Esophagus (tissue), 2 donors: ENCODE data around the gene CCDC40. TPM values are rescaled to one million over a fixed set of nuclear protein-coding genes. Genes with fewer than 3 reads are reported as not detected.

Source experiments
- H3K27ac ChIP-seq, 2 donors: one replicate each; pipeline ENCODE4 v1.5.1; 2013; ENCODE audit warnings: low read depth in 2 of 2, mild to moderate bottlenecking in 2 of 2, inconsistent platforms in 1 of 2, low read length in 1 of 2, moderate library complexity in 1 of 2
- H3K27me3 ChIP-seq, 2 donors: one replicate each; pipeline ENCODE4 v1.6.1; 2013; ENCODE audit warnings: low read length in 2 of 2, control low read depth in 1 of 2, mild to moderate bottlenecking in 1 of 2; ENCODE audit not compliant: insufficient read depth in 2 of 2, control insufficient read depth in 1 of 2
- H3K36me3 ChIP-seq, 2 donors: one replicate each; pipeline ENCODE4 v1.6.1; 2013; ENCODE audit warnings: low read length in 1 of 2; ENCODE audit not compliant: control insufficient read depth in 2 of 2, insufficient read depth in 2 of 2
- H3K4me1 ChIP-seq, 2 donors: one replicate each; pipeline ENCODE4 v1.6.1; 2013; ENCODE audit warnings: low read length in 1 of 2; ENCODE audit not compliant: control insufficient read depth in 2 of 2, insufficient read depth in 2 of 2
- H3K4me3 ChIP-seq, 2 donors: one replicate each; pipeline ENCODE4 v1.5.1; 2013; ENCODE audit warnings: low read length in 2 of 2, mild to moderate bottlenecking in 2 of 2, low read depth in 1 of 2, moderate library complexity in 1 of 2
- H3K9me3 ChIP-seq, 2 donors: one replicate each; pipeline ENCODE4 v1.6.1; 2013; ENCODE audit warnings: mild to moderate bottlenecking in 2 of 2, low read depth in 1 of 2, low read length in 1 of 2, moderate library complexity in 1 of 2; ENCODE audit not compliant: control insufficient read depth in 2 of 2, insufficient read depth in 1 of 2
- WGBS, 2 donors: extraction: QIAGEN DNeasy Blood & Tissue Kit; methylation state at CpG; one replicate each; pipeline ENCODE4 v1.1.7; 2013; 5-methylcytosine and 5-hydroxymethylcytosine counted together
- polyA plus RNA-seq, 2 donors: library from polyadenylated mRNA; stranded (reverse); fragments of 200-250 nt; gene quantifications; one replicate each; pipeline ENCODE4 v1.2.3, GENCODE V29; 2013
- donor health status: healthy with polysubstance abuse.
- donor health status: Bipolar disorder and iron deficiency.

The CCDC40 gene
- polyA plus RNA-seq, 2 donors = 0.48 to 1.3 TPM

DNA sequence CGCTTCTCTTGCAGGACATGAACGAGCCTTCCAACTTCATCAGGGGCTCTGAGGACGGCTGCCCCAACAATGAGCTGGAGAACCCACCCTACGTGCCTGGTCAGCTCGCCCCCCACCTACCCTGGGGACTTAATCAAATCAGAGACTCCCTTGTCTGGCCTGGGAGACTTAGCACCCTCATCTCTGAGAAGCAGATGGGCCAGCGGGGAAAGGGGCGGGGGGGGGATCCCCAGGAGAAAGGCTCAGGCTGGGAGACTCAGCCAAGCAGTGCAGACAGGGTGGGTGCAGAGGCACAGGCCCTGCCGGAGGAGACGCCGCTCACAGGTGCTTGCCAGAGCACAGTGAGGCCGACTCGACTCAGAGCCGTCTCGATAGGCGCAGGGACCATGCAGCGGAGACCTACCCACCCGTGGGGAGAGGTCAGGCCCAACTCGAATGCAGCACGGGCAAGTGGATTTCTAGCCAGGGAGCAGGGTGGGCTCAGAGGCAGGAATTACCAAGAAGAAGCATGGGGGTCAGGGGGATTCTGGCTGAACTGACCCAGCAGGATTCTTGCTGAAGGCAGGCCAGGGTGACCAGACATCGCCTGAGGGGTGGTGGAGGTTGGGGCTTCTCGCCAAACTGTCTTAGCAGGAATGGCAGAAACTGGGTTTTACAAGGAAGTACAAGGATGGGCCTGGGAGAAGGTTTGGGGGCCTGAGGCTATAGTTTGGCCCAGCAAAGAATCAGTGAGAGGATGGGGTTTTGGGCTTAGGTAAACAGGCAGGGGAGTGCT, 74.7 kb downstream of the CCDC40 start:
- H3K27me3 ChIP-seq = no peaks in the 10 kb centered on the region
- H3K9me3 ChIP-seq = no peaks in the 10 kb centered on the region
- WGBS, 2 donors = 90 to 92% methylated on average over 21 of the region's 21 CpGs
- H3K4me1 ChIP-seq = peaks cover 0 to 10% of the 10 kb centered on the region in 2 donors
- H3K4me3 ChIP-seq = no peak overlapping the region
- H3K36me3 ChIP-seq = no peaks in the 10 kb centered on the region
- no peak overlapping the region for H3K27ac ChIP-seq

DNA sequence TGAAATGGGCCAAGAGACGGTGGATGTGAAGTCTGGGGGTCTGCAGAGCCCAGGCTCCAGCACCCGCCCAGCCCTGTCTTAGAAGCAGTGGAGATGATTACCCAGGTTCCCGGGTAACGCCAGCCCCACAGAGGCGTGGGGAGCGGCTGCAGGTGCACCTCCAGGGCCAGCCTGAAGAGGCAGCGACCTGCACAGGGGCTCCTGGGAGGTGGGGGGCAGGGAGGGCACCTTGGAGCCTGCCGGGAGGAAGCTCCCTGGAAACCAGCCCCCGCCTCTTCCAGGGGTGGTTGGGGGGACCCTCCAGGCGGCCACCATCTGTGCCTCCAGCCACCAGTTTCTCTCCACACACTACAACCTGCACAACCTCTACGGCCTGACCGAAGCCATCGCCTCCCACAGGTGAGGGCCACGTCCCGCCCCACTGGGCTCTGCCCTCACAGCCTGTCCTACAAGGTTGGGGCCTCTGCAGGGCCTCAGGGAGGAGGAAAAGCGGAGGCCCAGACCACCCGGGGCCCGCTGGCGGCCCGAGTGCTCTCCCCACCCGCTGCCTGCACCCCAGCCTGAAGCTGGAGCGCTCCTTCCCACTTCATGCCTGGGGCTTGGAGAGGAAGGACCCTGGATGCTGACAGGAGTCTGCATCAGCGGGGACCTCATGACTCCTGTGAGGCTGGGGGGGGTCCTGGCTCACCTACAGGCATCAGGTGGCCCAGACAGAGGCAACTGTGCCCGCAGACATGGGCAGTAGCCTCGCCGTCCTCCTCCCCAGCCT, 75.4 kb downstream of the CCDC40 start:
- Histone ChIP-seq H3K36me3 (no peaks in the 10 kb centered on the region), H3K9me3 (no peaks in the 10 kb centered on the region), H3K27me3 (no peaks in the 10 kb centered on the region), H3K4me1 (peaks cover 0 to 7% of the 10 kb centered on the region in 2 donors), H3K4me3 (no peak overlapping the region), H3K27ac (no peak overlapping the region)
- 88 to 91% methylated on average over 25 to 26 of the region's 26 CpGs for WGBS, 2 donors

DNA sequence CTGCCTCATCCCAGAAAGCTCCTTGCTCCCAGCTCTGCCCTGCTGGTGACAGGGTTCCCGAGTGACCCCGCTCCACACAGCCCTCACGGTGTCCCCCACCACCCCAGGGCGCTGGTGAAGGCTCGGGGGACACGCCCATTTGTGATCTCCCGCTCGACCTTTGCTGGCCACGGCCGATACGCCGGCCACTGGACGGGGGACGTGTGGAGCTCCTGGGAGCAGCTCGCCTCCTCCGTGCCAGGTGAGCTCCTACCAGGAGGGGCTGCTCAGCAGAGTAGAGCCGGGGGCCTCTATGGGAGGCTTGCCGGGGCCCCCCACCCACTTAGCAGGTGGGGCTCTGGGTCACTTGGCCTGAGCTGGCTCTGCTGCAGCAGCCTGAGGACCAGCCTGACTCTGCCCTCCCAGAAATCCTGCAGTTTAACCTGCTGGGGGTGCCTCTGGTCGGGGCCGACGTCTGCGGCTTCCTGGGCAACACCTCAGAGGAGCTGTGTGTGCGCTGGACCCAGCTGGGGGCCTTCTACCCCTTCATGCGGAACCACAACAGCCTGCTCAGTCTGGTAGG, 76.1 kb downstream of the CCDC40 start:
- no peak overlapping the region for H3K27ac ChIP-seq
- 92 to 96% methylated on average over 24 of the region's 24 CpGs for WGBS, 2 donors

DNA sequence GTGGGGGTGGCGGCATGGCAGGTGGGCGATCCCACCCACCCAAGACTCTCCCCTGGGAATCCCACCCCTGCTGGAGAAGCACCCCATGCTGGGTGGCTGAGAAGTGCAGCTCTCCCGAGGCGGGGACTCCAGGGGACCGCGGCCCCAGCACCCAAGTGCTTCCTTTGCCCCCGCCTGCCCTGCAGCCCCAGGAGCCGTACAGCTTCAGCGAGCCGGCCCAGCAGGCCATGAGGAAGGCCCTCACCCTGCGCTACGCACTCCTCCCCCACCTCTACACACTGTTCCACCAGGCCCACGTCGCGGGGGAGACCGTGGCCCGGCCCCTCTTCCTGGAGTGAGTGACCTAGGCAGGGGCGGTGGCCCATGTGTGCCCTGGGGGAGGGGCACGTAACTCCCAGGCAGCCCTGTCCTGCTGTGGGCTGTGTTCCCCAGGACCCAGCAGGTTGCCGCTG, 76.6 kb downstream of the CCDC40 start:
- 88 to 91% methylated on average over 15 to 20 of the region's 20 CpGs for WGBS, 2 donors
- Histone ChIP-seq H3K36me3 (peaks cover 0 to 2% of the 10 kb centered on the region in 2 donors), H3K27me3 (no peaks in the 10 kb centered on the region), H3K4me3 (no peak overlapping the region), H3K27ac (no peak overlapping the region), H3K9me3 (no peaks in the 10 kb centered on the region), H3K4me1 (peaks cover 0 to 7% of the 10 kb centered on the region in 2 donors)

More for the DNA sequence above, 76.1 kb downstream of the CCDC40 start:
- Histone ChIP-seq H3K27me3 (no peaks in the 10 kb centered on the region), H3K4me1 (peaks cover 0 to 7% of the 10 kb centered on the region in 2 donors), H3K4me3 (no peak overlapping the region), H3K36me3 (peaks cover 0 to 2% of the 10 kb centered on the region in 2 donors), H3K9me3 (no peaks in the 10 kb centered on the region)

DNA sequence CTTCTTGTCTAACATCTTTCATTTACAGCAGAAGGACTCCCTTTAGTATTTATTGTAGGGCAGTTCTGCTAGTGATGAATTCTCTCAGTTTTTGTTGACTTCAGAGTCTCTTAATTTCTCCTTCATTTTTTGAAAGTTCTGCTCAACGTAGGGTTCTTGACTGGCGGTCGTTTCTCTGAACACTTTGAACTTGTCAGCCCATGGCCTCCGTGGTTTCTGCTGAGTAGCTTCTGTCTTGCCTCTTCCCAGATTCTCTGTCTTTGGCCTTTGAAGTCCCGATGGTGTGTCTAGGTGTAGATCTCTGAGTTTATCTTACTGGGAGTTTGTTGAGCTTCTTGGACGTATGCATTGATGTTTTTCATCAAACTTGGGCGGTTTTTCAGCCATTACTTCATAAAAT, 78.3 kb downstream of the CCDC40 start:
- H3K36me3 ChIP-seq = peaks cover 0 to 8% of the 10 kb centered on the region in 2 donors
- 79 to 90% methylated on average over 7 of the region's 7 CpGs for WGBS, 2 donors
- peaks cover 0 to 4% of the 10 kb centered on the region in 2 donors for H3K4me1 ChIP-seq
- H3K9me3 ChIP-seq = no peaks in the 10 kb centered on the region
- H3K27ac ChIP-seq = no peak overlapping the region
- H3K4me3 ChIP-seq = no peak overlapping the region
- H3K27me3 ChIP-seq = no peaks in the 10 kb centered on the region

DNA sequence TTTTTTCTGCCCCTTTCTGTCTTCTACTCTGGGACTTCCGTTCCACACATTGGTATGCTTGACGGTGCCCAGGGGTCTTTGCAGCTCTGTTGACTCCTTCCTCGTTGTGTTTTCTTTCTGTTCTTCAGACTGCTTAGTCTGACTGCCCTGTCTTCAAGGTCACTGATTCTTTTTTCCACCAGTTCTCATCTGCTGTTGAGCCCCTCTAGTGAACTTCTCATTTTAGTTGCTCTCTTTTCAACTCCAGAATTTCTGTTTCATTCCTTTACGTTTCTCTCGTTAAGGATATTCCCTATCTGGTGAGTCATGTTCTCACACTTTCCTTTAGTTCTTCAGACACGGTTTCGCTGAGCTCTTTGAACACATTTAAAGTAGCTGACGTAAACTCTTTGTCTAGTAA, 78.7 kb downstream of the CCDC40 start:
- Histone ChIP-seq H3K36me3 (peaks cover 0 to 8% of the 10 kb centered on the region in 2 donors), H3K27ac (no peak overlapping the region), H3K4me1 (peaks cover 0 to 2% of the 10 kb centered on the region in 2 donors), H3K9me3 (no peaks in the 10 kb centered on the region), H3K27me3 (no peaks in the 10 kb centered on the region), H3K4me3 (no peak overlapping the region)
- WGBS, 2 donors = 91 to 92% methylated on average over 8 of the region's 8 CpGs

DNA sequence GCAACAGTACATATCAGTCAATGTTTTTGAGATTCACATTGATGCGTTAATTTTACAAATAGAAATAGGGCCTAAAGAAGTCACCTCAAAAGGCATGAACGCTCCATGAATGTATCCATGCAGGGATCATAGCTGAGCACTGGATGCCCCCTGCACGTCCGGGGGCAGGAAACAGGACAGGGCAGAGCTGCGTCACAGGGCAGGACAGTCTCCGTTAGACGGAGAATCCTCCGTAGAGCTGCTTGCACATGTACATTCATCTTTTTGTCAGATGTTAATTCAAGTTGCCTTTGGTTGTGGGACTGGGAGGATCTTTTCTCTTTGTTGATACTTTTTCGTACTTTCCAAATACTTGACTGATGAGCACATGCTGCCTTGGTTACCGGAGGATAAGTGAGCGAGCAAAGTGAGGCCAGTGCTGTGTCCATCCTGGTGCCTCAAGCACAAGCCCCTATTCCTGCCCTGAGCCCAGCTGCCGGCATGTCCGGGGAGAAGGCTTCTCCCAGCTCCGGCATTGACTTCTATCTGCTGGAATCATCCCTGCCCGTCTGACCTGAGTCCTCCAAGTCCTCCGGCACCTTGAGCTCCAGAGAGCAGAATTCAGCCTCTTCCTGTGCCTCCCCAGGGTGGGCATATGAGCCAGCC, 80.0 kb downstream of the CCDC40 start:
- WGBS, 2 donors = 77 to 81% methylated on average over 16 of the region's 16 CpGs
- H3K27me3 ChIP-seq = no peaks in the 10 kb centered on the region

DNA sequence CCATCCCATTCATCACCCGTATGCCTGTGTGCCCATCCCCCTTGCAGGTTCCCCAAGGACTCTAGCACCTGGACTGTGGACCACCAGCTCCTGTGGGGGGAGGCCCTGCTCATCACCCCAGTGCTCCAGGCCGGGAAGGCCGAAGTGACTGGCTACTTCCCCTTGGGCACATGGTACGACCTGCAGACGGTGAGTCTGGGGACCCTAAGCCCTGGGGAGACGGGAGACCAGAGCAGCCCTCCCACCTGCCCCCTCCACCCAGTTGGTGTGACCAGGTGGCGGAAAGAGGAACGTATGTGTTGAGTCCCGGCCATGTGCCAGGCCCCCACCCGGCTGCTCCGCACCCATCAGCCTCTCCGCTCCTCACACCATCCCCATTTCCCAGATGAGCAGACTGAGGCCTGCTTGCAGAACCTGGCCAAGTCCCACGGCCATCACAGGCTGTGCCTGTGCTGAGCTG, 80.5 kb downstream of the CCDC40 start:
- WGBS, 2 donors = 92 to 93% methylated on average over 13 of the region's 13 CpGs
- no peaks in the 10 kb centered on the region for H3K9me3 ChIP-seq
- peaks cover 0 to 2% of the 10 kb centered on the region in 2 donors for H3K4me1 ChIP-seq
- H3K36me3 ChIP-seq = peaks cover 0 to 8% of the 10 kb centered on the region in 2 donors
- no peak overlapping the region for H3K4me3 ChIP-seq
- no peaks in the 10 kb centered on the region for H3K27me3 ChIP-seq
- H3K27ac ChIP-seq = no peak overlapping the region

More for the DNA sequence above, 80.0 kb downstream of the CCDC40 start:
- peaks cover 0 to 2% of the 10 kb centered on the region in 2 donors for H3K4me1 ChIP-seq
- no peaks in the 10 kb centered on the region for H3K9me3 ChIP-seq
- H3K36me3 ChIP-seq = peaks cover 0 to 8% of the 10 kb centered on the region in 2 donors
- H3K27ac ChIP-seq = no peak overlapping the region
- H3K4me3 ChIP-seq = no peak overlapping the region
